NCI-H2171 (cell line): Measurements from ENCODE around the gene FBXL14.

Experiments
- DNase-seq: peaks from one replicate; lab custom pipeline; 2025; lab: John Stamatoyannopoulos, UW

FBXL14 gene

GRCh38 chr12:1593174-1594005, 991 bp downstream of the FBXL14 start:
- DNase-seq = peak; percentile 84

- peak; percentile 64 for DNase-seq
Observed at GRCh38 chr12:1592444-1593173, 1.8 kb downstream of the FBXL14 start.

GRCh38 chr12:1591543-1591942, 2.8 kb downstream of the FBXL14 start:
- no peak for DNase-seq

GRCh38 chr12:1591034-1591433, 3.3 kb downstream of the FBXL14 start:
- DNase-seq = no peak

GRCh38 chr12:1590221-1590979, 4.0 kb downstream of the FBXL14 start:
- DNase-seq = no peak

- DNase-seq = no peak
Observed at GRCh38 chr12:1588575-1588947, 5.8 kb downstream of the FBXL14 start.

- no peak for DNase-seq
Observed at GRCh38 chr12:1587927-1588574, 6.3 kb downstream of the FBXL14 start.

- DNase-seq = no peak
Observed at GRCh38 chr12:1584326-1584725, 10.1 kb downstream of the FBXL14 start.

GRCh38 chr12:1583421-1584078, 10.8 kb downstream of the FBXL14 start:
- peak; percentile 97 for DNase-seq

- no peak for DNase-seq
Observed at GRCh38 chr12:1582709-1583050, 11.7 kb downstream of the FBXL14 start.

GRCh38 chr12:1581973-1582708, 12.2 kb downstream of the FBXL14 start:
- DNase-seq = no peak

- DNase-seq = no peak
Observed at GRCh38 chr12:1580526-1580925, 13.9 kb downstream of the FBXL14 start.

- no peak for DNase-seq
Observed at GRCh38 chr12:1579651-1580435, 14.5 kb downstream of the FBXL14 start.

GRCh38 chr12:1576410-1577241, 17.8 kb downstream of the FBXL14 start:
- no peak for DNase-seq

GRCh38 chr12:1575408-1576401, 18.7 kb downstream of the FBXL14 start:
- DNase-seq = no peak

GRCh38 chr12:1574865-1575259, 19.5 kb downstream of the FBXL14 start:
- DNase-seq = no peak

GRCh38 chr12:1573960-1574864, 20.2 kb downstream of the FBXL14 start:
- no peak for DNase-seq
